ENCODE results near the gene BMP5. TPM values are rescaled to one million over a fixed set of nuclear protein-coding genes. Genes with fewer than 3 reads are reported as not detected.

The BMP5 gene
- 0.51 TPM for polyA plus RNA-seq (2012; ENCODE audit: insufficient read depth, insufficient read length, low read depth)

GRCh38 chr6:55875400-55875799, at the start of gene BMP5:
Gene BMP5, minus strand, starts transcription at chr6:55875590. Its CDS starts 725 bp downstream, at chr6:55874865.
- Histone ChIP-seq H3K36me3 (no peaks in the 10 kb centered on the region), H3K4me1 (no peaks in the 10 kb centered on the region), H3K4me3 (ENCODE audit: low read depth, low read length) (no peak within 1 kb of the TSS), H3K27me3 (no peaks in the 10 kb centered on the region), H3K9me3 (no peaks in the 10 kb centered on the region)
- TF ChIP-seq CTCF (IDR thresholded peaks at IDR 0.05; ENCODE audit: low read depth, low read length) = no peak
- DNase-seq = no peak

GRCh38 chr6:55922406-55922805, 47.0 kb upstream of the BMP5 start:
- H3K27me3 ChIP-seq = no peaks in the 10 kb centered on the region
- no peaks in the 10 kb centered on the region for H3K36me3 ChIP-seq
- no peak overlapping the region for H3K4me3 ChIP-seq (ENCODE audit: low read depth, low read length)
- peaks cover 4% of the 10 kb centered on the region for H3K4me1 ChIP-seq
- no peak for DNase-seq
- TF ChIP-seq CTCF (IDR thresholded peaks at IDR 0.05; ENCODE audit: low read depth, low read length) = no peak
- no peaks in the 10 kb centered on the region for H3K9me3 ChIP-seq

GRCh38 chr6:55919716-55920308, 44.4 kb upstream of the BMP5 start:
- H3K4me1 ChIP-seq = peaks cover 13% of the 10 kb centered on the region
- no peak for DNase-seq
- no peaks in the 10 kb centered on the region for H3K36me3 ChIP-seq
- H3K27me3 ChIP-seq = no peaks in the 10 kb centered on the region
- no peaks in the 10 kb centered on the region for H3K9me3 ChIP-seq
- no peak for TF ChIP-seq CTCF (IDR thresholded peaks at IDR 0.05; ENCODE audit: low read depth, low read length)
- H3K4me3 ChIP-seq (ENCODE audit: low read depth, low read length) = no peak overlapping the region

GRCh38 chr6:55918639-55919038, 43.2 kb upstream of the BMP5 start:
- no peak for DNase-seq
- H3K4me1 ChIP-seq = peaks cover 13% of the 10 kb centered on the region
- TF ChIP-seq CTCF (IDR thresholded peaks at IDR 0.05; ENCODE audit: low read depth, low read length) = no peak
- no peaks in the 10 kb centered on the region for H3K9me3 ChIP-seq
- no peaks in the 10 kb centered on the region for H3K27me3 ChIP-seq
- H3K4me3 ChIP-seq (ENCODE audit: low read depth, low read length) = no peak overlapping the region
- no peaks in the 10 kb centered on the region for H3K36me3 ChIP-seq

- Histone ChIP-seq H3K36me3 (no peaks in the 10 kb centered on the region), H3K4me3 (ENCODE audit: low read depth, low read length) (no peak overlapping the region), H3K4me1 (peaks cover 13% of the 10 kb centered on the region), H3K27me3 (no peaks in the 10 kb centered on the region), H3K9me3 (no peaks in the 10 kb centered on the region)
- DNase-seq = no peak
- TF ChIP-seq CTCF (IDR thresholded peaks at IDR 0.05; ENCODE audit: low read depth, low read length) = no peak
Measured at GRCh38 chr6:55917751-55918415, 42.5 kb upstream of the BMP5 start.

- H3K36me3 ChIP-seq = no peaks in the 10 kb centered on the region
Measured at GRCh38 chr6:55916188-55916587, 40.8 kb upstream of the BMP5 start.

More at GRCh38 chr6:55916188-55916587, 40.8 kb upstream of the BMP5 start:
- Histone ChIP-seq H3K9me3 (no peaks in the 10 kb centered on the region), H3K4me1 (peaks cover 13% of the 10 kb centered on the region), H3K27me3 (no peaks in the 10 kb centered on the region), H3K4me3 (ENCODE audit: low read depth, low read length) (no peak overlapping the region)
- no peak for TF ChIP-seq CTCF (IDR thresholded peaks at IDR 0.05; ENCODE audit: low read depth, low read length)
- no peak for DNase-seq

Measured in BE2C (cell line).